ENCODE results near the gene MED15.

- TF ChIP-seq CTCF (IDR thresholded peaks at IDR 0.05; ENCODE audit: borderline replicate concordance, extremely low read depth, low read length, poor library complexity, severe bottlenecking) (no peak), EZH2 (IDR thresholded peaks at IDR 0.05; ENCODE audit: borderline replicate concordance, low read depth, low read length, severe bottlenecking) (no peak)
These were observed 18.5 kb upstream of the MED15 start for GRCh38 chr22:20488946-20489345.
